NCI-H2171 treated with DMSO at 0.1 percent for 48 hours (cell line): Measurements from ENCODE around the gene ARHGEF37.
A peak's percentile ranks its signal among the peaks of the same experiment; 100 is the strongest.

ENCODE experiments used
- DNase-seq: peaks from one replicate; lab custom pipeline; 2025; lab: John Stamatoyannopoulos, UW

Gene ARHGEF37

DNA sequence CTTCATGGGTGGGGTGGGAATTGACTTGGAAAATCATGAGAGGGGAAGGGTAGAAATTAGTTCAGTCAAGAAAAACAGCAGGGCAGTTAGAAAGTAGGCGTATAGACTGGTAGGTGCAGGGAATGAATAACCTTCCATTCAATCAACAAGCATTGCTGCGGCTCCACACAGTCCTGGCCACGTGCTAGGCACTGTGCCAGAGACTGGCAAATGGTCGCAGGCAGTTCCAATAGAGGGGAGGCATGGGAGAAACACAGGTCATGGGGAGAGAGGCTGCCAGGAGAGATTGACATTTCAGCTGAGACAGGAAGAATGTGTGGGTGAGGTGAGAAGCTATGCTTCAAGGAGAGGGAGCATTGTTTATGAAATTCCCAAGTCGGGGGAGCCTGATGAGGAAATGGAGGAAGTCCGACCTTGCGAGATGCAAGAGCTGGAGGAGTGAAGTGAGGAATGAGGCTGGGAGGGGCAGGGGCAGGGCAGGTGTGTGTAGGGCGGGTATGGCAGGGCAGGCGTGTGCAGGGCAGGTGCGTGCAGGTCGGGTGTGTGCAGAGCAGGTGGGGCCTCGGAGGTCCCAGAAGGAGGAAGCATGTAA, 94.4 kb downstream of the ARHGEF37 start:
- DNase-seq, result peak; percentile 2

GRCh38 chr5:149677731-149678130, 96.4 kb downstream of the ARHGEF37 start:
- DNase-seq, result no peak

GRCh38 chr5:149679876-149680809, 98.8 kb downstream of the ARHGEF37 start:
- no peak for DNase-seq

- no peak for DNase-seq
These were observed 99.5 kb downstream of the ARHGEF37 start for GRCh38 chr5:149680810-149681221.

DNA sequence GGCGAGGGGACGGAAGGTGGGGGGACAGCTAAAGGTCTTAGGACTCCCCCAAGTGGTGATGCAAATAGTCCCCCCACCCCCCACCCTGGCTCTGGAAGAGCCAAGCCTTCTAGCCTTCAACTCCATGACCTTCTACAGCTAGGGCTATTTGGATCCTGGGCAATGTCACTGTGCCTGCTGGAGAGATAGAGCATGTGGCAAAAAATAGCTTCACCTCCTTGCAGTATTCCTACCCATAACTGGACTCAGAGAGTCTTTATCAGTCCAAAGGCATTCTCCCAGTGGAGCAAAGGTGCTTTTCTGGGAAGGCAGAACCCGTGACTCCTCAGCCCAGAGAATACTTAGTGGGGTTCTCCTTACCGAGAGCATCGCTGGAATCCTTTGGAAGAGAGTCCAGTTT, 100.0 kb downstream of the ARHGEF37 start:
- no peak for DNase-seq

GRCh38 chr5:149681922-149682321, 100.6 kb downstream of the ARHGEF37 start:
- no peak for DNase-seq

GRCh38 chr5:149682532-149683075, 101.3 kb downstream of the ARHGEF37 start:
- no peak for DNase-seq

- DNase-seq, result no peak
These were observed 102.7 kb downstream of the ARHGEF37 start for GRCh38 chr5:149683964-149684363.

DNA sequence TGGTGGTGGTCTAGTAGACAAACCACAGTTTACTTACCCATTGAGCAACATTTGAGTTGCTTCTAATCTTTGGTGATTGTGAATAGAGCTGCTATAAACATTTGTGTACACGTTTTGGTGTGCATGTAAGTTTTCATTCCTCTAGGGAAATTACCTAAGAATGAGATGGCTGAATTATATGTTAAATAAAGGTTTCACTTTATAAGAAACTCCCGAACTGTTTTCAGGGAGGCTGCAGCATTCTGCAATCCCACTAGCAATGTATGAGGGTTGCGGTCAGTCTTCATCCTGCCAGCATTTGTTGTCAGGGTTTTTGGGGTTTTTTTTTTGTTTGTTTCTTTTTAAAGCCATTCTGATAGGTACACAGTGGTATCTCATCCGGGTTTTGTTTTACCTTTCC, 103.1 kb downstream of the ARHGEF37 start:
- no peak for DNase-seq
